DOHH2 (cell line): Measurements from ENCODE around the gene HES7.

Experiments
- H3F3A ChIP-seq: fragments of 200-600 bp; sonication (generic), shearing (Covaris generic); 2 replicates; pipeline ENCODE4 v1.6.0; 2016; ENCODE audit warnings: antibody characterized with exemption, mild to moderate bottlenecking; ENCODE audit not compliant: control insufficient read depth, insufficient read depth
- H3K27ac ChIP-seq: fragments of 200-600 bp; sonication (generic); 2 replicates; pipeline ENCODE4 v1.5.1; 2014; ENCODE audit warnings: low read depth, mild to moderate bottlenecking, low read length, moderate library complexity
- H3K27me3 ChIP-seq: fragments of 200-600 bp; sonication (generic); 2 replicates; pipeline ENCODE4 v1.6.1; 2014; ENCODE audit warnings: mild to moderate bottlenecking, low read length, mixed read lengths; ENCODE audit not compliant: control insufficient read depth
- H3K36me3 ChIP-seq: fragments of 200-600 bp; sonication (generic); 2 replicates; pipeline ENCODE4 v1.6.1; 2014; ENCODE audit warnings: mild to moderate bottlenecking, low read length, moderate library complexity, mixed read lengths; ENCODE audit not compliant: control insufficient read depth
- H3K4me1 ChIP-seq: fragments of 200-600 bp; sonication (generic); 2 replicates; pipeline ENCODE4 v1.6.1; 2014; ENCODE audit warnings: mild to moderate bottlenecking, low read length, mixed read lengths; ENCODE audit not compliant: control insufficient read depth
- H3K4me2 ChIP-seq: fragments of 200-600 bp; sonication (generic); 2 replicates; pipeline ENCODE4 v1.6.0; 2014; ENCODE audit warnings: mild to moderate bottlenecking, low read length, moderate library complexity
- H3K4me3 ChIP-seq: fragments of 200-600 bp; sonication (generic); 2 replicates; pipeline ENCODE4 v1.5.1; 2014; ENCODE audit warnings: mild to moderate bottlenecking, low read length, mixed read lengths
- H3K79me2 ChIP-seq: fragments of 200-600 bp; sonication (generic); 2 replicates; pipeline ENCODE4 v1.6.1; 2014; ENCODE audit warnings: mild to moderate bottlenecking, low read length, mixed read lengths; ENCODE audit not compliant: control insufficient read depth
- H3K9me2 ChIP-seq: fragments of 200-600 bp; sonication (generic); replicated peaks from 2 replicates; pipeline ENCODE4 v1.6.1; 2014; ENCODE audit warnings: mild to moderate bottlenecking, low read length, mixed read lengths; ENCODE audit not compliant: control insufficient read depth
- H3K9me3 ChIP-seq: fragments of 200-600 bp; sonication (generic); 2 replicates; pipeline ENCODE4 v1.6.1; 2014; ENCODE audit warnings: antibody characterized with exemption, low read length, mixed read lengths; ENCODE audit not compliant: control insufficient read depth, insufficient read depth
- H4K20me1 ChIP-seq: fragments of 200-600 bp; sonication (generic); 2 replicates; pipeline ENCODE4 v1.6.0; 2014; ENCODE audit warnings: low read depth, mild to moderate bottlenecking, antibody characterized with exemption, low read length, moderate library complexity; ENCODE audit not compliant: control insufficient read depth, insufficient read depth
- EZH2phosphoT487 ChIP-seq: fragments of 200-600 bp; sonication (generic); IDR thresholded peaks from 2 replicates; pipeline ENCODE4 v1.6.1; 2017; ENCODE audit warnings: borderline replicate concordance, mild to moderate bottlenecking, antibody characterized with exemption, low read length, moderate library complexity, mixed read lengths
- TF ChIP-seq, protein P1 (sequence below): fragments of 200-600 bp; sonication (generic); IDR thresholded peaks from one replicate; pipeline ENCODE4 v1.5.1; 2014; ENCODE audit warnings: antibody characterized with exemption, mild to moderate bottlenecking, low read depth, low read length; ENCODE audit not compliant: poor library complexity, severe bottlenecking

Gene HES7

DNA sequence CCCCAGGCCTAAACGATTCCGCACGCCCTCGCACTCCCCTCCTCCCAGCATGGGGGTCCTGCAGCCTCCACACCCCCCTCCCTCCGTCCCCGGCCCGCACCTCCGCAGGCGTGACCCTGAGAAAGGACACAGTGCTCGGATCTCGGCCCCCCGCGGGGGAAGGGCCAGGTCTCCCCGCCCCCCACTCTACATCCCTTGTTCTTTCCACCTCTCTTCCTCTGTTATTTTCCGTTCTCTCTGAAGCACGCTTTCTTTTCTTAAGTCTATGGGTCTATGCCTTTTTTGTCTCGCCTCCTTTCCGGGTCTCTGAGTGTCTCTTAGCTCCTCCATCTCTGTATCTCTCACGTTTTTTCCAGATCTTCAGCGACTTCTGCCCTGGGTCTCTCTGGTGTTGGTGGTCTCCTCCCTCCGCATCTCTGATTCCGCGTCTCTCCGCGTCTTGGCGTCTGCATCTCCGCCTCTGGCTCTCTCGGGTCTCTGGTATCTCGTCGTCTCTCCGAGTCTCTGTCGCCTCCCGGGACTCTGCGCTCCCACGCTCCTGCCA lies 2.1 kb upstream of the HES7 start:
- H3K79me2 ChIP-seq: no peaks in the 10 kb centered on the region
- H3K4me3 ChIP-seq: peak overlapping the region; percentile 80
- H3K27me3 ChIP-seq: peaks cover 59% of the 10 kb centered on the region
- peaks cover 13% of the 10 kb centered on the region for H3F3A ChIP-seq
- peaks cover 49% of the 10 kb centered on the region for H3K4me1 ChIP-seq
- H3K36me3 ChIP-seq: no peaks in the 10 kb centered on the region
- H3K27ac ChIP-seq: no peak overlapping the region
- 0 out of 2 replicates have a peak, but pooled peaks cover 7% of the 10 kb centered on the region for H4K20me1 ChIP-seq
- H3K9me3 ChIP-seq: no peaks in the 10 kb centered on the region
- peak overlapping the region; percentile 98 for H3K4me2 ChIP-seq
- H3K9me2 ChIP-seq: no peaks in the 10 kb centered on the region
- no peak for TF ChIP-seq EZH2phosphoT487
- TF ChIP-seq, protein P1, sequence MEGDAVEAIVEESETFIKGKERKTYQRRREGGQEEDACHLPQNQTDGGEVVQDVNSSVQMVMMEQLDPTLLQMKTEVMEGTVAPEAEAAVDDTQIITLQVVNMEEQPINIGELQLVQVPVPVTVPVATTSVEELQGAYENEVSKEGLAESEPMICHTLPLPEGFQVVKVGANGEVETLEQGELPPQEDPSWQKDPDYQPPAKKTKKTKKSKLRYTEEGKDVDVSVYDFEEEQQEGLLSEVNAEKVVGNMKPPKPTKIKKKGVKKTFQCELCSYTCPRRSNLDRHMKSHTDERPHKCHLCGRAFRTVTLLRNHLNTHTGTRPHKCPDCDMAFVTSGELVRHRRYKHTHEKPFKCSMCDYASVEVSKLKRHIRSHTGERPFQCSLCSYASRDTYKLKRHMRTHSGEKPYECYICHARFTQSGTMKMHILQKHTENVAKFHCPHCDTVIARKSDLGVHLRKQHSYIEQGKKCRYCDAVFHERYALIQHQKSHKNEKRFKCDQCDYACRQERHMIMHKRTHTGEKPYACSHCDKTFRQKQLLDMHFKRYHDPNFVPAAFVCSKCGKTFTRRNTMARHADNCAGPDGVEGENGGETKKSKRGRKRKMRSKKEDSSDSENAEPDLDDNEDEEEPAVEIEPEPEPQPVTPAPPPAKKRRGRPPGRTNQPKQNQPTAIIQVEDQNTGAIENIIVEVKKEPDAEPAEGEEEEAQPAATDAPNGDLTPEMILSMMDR: no peak

DNA sequence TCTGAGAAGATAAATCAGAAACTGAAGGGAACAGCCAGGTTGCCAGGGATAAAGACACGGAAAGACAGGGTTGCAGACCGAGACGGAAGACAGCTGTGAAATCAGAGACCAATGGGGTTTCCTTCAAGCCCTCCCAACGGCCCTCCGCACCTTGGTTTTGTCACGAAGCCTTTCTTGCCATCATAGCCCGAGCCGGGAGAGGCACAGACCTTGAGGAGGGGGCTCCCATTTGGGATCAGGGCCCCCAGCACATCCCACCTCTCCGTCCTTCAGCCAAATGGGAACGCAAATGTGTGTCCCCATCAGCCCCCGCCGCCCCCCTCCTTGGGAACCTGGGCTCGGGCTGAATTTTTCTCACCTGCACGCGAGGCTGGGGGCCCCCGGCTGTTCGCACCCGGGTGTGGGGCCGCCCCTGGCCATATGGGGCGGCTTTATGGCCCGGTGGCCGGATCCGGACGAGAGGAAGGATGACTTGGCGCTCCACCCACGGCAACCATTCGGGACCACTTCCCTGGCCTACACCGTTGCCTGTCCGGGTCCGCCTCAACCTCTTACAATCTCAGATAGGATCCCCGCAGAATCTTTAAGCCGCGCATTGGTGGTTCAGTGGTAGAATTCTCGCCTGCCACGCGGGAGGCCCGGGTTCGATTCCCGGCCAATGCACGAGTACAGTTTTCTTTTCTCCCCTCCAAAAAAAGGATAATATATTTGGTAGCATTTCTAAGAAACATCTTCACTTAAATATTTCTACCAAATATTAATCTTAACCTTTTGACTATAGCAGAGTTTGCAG lies 1.4 kb upstream of the HES7 start:
- H3K4me1 ChIP-seq: peaks cover 56% of the 10 kb centered on the region
- H3K27ac ChIP-seq: no peak overlapping the region
- peaks cover 59% of the 10 kb centered on the region for H3K27me3 ChIP-seq

DNA sequence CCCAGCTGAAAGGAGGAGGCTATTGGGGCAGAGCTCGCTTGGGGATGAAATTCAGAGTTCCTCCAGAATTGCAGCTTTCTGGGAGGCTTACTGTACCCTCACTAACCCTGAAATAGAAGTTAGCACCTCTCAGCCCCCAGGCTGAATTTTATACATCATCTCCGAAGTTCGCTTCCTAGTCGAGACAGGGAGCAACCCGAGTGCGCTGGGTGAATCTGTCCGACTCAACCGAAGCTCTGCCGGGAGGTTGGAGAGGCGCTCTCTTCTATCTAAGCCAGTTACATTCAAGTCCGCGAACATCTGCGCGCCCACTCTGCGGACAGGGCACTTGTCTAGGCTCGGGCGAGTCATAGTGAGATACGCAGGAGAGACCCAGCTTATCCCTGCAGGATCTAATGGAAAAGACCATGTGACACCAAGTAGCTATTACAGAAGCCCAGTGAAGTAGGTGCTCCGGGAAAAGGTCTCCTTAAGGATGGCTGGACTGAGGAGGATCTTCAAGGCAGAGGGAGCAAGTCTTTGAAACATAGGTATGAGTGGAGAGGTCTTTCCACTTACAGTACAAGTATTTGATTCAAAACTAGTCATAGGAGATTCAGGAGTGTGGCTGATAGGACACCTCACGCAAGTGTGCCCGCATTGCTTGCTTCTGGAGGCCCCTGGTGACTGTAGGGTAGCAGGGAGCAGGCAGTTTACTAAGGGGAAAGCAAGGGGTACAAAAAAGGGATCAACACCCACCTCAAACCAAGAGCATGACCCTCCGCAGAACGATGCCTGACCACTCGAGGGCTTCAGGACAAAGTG lies 646 bp upstream of the HES7 start:
- no peak; the same call in 1 of the 2 replicates for TF ChIP-seq EZH2phosphoT487
- TF ChIP-seq, protein P1: no peak
- H3K4me1 ChIP-seq: peaks cover 63% of the 10 kb centered on the region
- H3K4me2 ChIP-seq: peak overlapping the region; percentile 98
- no peak overlapping the region for H3K27ac ChIP-seq
- no peaks in the 10 kb centered on the region for H3K9me3 ChIP-seq
- peaks cover 52% of the 10 kb centered on the region for H3K27me3 ChIP-seq
- no peaks in the 10 kb centered on the region for H3K79me2 ChIP-seq
- H3K9me2 ChIP-seq: no peaks in the 10 kb centered on the region
- H3K4me3 ChIP-seq: peak overlapping the region; percentile 80
- H4K20me1 ChIP-seq: 0 out of 2 replicates have a peak, but pooled peaks cover 7% of the 10 kb centered on the region
- no peaks in the 10 kb centered on the region for H3K36me3 ChIP-seq
- peaks cover 26% of the 10 kb centered on the region for H3F3A ChIP-seq

More for the DNA sequence above, 1.4 kb upstream of the HES7 start:
- TF ChIP-seq, protein P1: no peak
- TF ChIP-seq EZH2phosphoT487: no peak
- peak overlapping the region; percentile 80 for H3K4me3 ChIP-seq
- H3K9me3 ChIP-seq: no peaks in the 10 kb centered on the region
- no peaks in the 10 kb centered on the region for H3K79me2 ChIP-seq
- H3K9me2 ChIP-seq: no peaks in the 10 kb centered on the region
- peak overlapping the region; percentile 98 for H3K4me2 ChIP-seq
- H4K20me1 ChIP-seq: 0 out of 2 replicates have a peak, but pooled peaks cover 7% of the 10 kb centered on the region
- no peaks in the 10 kb centered on the region for H3K36me3 ChIP-seq
- peaks cover 19% of the 10 kb centered on the region for H3F3A ChIP-seq
